ENCODE results near the gene KLF18. TPM values are rescaled to one million over a fixed set of nuclear protein-coding genes. Genes with fewer than 3 reads are reported as not detected.

The KLF18 gene
- total RNA-seq, 4 donors from 2014 or later, result not detected

DNA sequence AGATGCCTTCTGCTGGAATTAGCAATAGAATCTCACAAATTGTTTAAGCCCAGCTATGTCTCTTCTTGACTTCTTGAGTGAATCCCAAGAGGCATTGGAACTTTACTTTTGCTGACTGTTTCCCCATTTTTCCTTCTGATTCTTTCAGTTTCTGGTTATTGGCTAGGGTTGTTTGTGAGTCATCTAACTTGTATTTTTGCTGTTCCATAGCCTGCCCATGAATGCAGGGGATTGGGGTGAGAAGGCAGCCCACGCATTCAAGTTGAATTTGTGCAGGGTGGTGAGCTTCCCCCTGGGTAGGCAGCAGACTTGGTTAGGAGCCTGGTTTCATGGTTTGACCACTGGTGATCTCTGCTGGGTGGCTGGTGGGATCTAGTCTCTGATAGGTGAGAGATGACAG, 33.2 kb downstream of the KLF18 start:
- intact Hi-C loops (cut with DNase I; ENCODE audit: low total_unique reads), result no loop called here
- Histone ChIP-seq H3K9me3 (no peaks in the 10 kb centered on the region), H3K4me3 (no peak overlapping the region), H3K27me3 (peaks cover 6 to 9% (median 7%) of the 10 kb centered on the region in 3 donors), H3K27ac (no peak overlapping the region), H3K36me3 (no peaks in the 10 kb centered on the region), H3K4me1 (no peaks in the 10 kb centered on the region)
- ATAC-seq (no peak), DNase-seq (no peak)
- no peak for TF ChIP-seq POLR2A (IDR thresholded peaks at IDR 0.05)
- TF ChIP-seq, protein P1, sequence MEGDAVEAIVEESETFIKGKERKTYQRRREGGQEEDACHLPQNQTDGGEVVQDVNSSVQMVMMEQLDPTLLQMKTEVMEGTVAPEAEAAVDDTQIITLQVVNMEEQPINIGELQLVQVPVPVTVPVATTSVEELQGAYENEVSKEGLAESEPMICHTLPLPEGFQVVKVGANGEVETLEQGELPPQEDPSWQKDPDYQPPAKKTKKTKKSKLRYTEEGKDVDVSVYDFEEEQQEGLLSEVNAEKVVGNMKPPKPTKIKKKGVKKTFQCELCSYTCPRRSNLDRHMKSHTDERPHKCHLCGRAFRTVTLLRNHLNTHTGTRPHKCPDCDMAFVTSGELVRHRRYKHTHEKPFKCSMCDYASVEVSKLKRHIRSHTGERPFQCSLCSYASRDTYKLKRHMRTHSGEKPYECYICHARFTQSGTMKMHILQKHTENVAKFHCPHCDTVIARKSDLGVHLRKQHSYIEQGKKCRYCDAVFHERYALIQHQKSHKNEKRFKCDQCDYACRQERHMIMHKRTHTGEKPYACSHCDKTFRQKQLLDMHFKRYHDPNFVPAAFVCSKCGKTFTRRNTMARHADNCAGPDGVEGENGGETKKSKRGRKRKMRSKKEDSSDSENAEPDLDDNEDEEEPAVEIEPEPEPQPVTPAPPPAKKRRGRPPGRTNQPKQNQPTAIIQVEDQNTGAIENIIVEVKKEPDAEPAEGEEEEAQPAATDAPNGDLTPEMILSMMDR (IDR thresholded peaks at IDR 0.05 in 4 of 5, conservative IDR thresholded peaks at IDR 0.05 in 1 of 5), result no peak
- in situ Hi-C loops (cut with MboI; ENCODE audit: low sequenced_read_pairs in 4 of 4), result no loop called here

GRCh38 chr1:44105810-44106209, 35.6 kb downstream of the KLF18 start:
- Histone ChIP-seq H3K27ac (no peak overlapping the region), H3K4me3 (no peak overlapping the region), H3K9me3 (no peaks in the 10 kb centered on the region), H3K27me3 (peaks cover 6 to 9% (median 7%) of the 10 kb centered on the region in 3 donors), H3K4me1 (no peaks in the 10 kb centered on the region), H3K36me3 (no peaks in the 10 kb centered on the region)
- in situ Hi-C loops (cut with MboI; ENCODE audit: low sequenced_read_pairs in 4 of 4) (no loop called here), intact Hi-C loops (cut with DNase I; ENCODE audit: low total_unique reads) (no loop called here)
- ATAC-seq (no peak), DNase-seq (no peak)
- TF ChIP-seq, protein P1 (IDR thresholded peaks at IDR 0.05 in 4 of 5, conservative IDR thresholded peaks at IDR 0.05 in 1 of 5), result no peak
- no peak for TF ChIP-seq POLR2A (IDR thresholded peaks at IDR 0.05)

DNA sequence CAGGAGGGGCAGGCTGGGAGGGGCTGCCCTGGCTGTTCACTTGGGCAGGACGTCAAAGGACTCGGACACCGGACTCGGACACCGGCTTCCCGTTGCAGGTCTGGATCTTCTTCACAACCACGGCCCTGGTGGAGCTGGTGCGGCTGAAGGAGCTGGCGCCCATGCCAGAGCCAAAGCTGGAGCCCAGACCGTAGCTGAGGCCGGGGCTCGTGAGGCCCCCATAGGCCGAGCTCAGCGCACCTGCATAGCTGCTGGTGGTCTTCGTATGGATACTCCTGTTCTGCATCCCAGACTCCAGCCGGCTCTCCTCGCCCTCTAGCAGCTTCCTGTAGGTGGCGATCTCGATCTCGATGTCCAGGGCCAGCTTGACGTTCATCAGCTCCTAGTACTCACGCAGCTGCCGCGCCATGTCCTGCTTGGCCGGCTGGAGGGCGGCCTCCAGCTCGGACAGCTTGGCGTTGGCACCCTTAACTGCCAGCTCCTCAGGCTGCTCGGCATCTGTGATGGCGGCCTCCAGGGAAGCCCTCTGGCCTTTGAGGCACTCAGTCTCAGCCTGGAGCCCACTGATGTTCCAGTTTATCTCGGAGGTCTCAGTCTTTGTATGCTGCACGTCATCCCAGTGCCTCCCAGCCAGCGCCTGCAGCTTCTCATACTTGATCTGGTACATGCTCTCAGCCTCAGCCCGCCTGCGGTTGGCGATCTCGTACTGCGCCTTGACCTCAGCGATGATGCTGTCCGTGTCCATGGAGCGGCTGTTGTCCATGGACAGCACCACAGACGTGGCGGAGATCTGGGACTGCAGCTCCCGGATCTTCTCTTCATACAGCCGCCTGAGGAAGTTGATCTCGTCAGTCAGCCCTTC, 37.9 kb downstream of the KLF18 start:
- Histone ChIP-seq H3K4me1 (no peaks in the 10 kb centered on the region), H3K27me3 (peaks cover 6 to 7% (median 7%) of the 10 kb centered on the region in 3 donors), H3K4me3 (no peak overlapping the region), H3K9me3 (no peaks in the 10 kb centered on the region), H3K36me3 (no peaks in the 10 kb centered on the region), H3K27ac (no peak overlapping the region)
- ATAC-seq (no peak), DNase-seq (no peak)
- TF ChIP-seq, protein P1 (IDR thresholded peaks at IDR 0.05 in 4 of 5, conservative IDR thresholded peaks at IDR 0.05 in 1 of 5), result no peak
- no peak for TF ChIP-seq POLR2A (IDR thresholded peaks at IDR 0.05)
- in situ Hi-C loops (cut with MboI; ENCODE audit: low sequenced_read_pairs in 4 of 4) (no loop called here), intact Hi-C loops (cut with DNase I; ENCODE audit: low total_unique reads) (no loop called here)

DNA sequence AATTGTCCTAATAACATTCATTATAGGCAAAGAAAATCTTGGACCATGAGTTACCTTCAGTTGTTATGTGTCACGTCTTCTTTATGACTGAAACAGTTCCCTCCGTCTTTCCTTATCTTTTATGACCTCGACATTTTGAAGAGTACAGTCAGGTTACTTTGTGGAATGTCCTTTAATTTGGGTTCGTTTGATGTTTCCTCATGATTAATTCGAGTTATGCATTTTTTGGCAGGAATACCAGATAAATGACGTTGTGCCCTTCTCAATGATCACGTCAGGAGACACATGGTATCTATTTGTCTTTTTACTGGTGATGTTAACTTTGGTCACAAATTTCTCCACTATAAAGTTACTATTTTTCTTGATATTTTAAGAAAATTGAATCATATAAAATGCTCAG, 40.1 kb downstream of the KLF18 start:
- Histone ChIP-seq H3K9me3 (no peaks in the 10 kb centered on the region), H3K27ac (no peak overlapping the region), H3K4me1 (no peaks in the 10 kb centered on the region), H3K36me3 (no peaks in the 10 kb centered on the region), H3K27me3 (peaks cover under 1 to 5% (median 2%) of the 10 kb centered on the region in 3 donors), H3K4me3 (no peak overlapping the region)
- ATAC-seq, result no peak
- no peak for DNase-seq
- no peak for TF ChIP-seq POLR2A (IDR thresholded peaks at IDR 0.05)
- TF ChIP-seq, protein P1 (IDR thresholded peaks at IDR 0.05 in 4 of 5, conservative IDR thresholded peaks at IDR 0.05 in 1 of 5), result no peak
- intact Hi-C loops (cut with DNase I; ENCODE audit: low total_unique reads), result no loop called here
- in situ Hi-C loops (cut with MboI; ENCODE audit: low sequenced_read_pairs in 4 of 4), result no loop called here

Data from gastrocnemius medialis (tissue), 4 donors.